Activated naive CD8-positive, alpha-beta T cell treated with anti-CD3 and anti-CD28 coated beads, Interleukin-2, amount 10 ng/mL, durations not matched to agents 7 days and 5 days (primary cell): ENCODE data around the gene USP46. TPM values are rescaled to one million over a fixed set of nuclear protein-coding genes. Genes with fewer than 3 reads are reported as not detected.

Experiments used
- ATAC-seq: fragments of 150-1000 bp; cut with Tn5 transposase; one replicate; pipeline ENCODE4 v1.10.0; 2021; ENCODE audit warnings: low read depth, moderate library complexity
- POLR2A ChIA-PET: fragments of 350-600 bp; sonication (Branson Sonifier 250); formaldehyde crosslinking; loops from one replicate; lab custom pipeline; 2021; ENCODE audit warnings: antibody characterized with exemption; lab: Charles Lee
- DNase-seq: peaks from one replicate; pipeline ENCODE4 v3.0.0; 2021
- H3K27ac Mint-ChIP-seq: one replicate; pipeline ENCODE4 v1.8.0; 2022; ENCODE audit warnings: mild to moderate bottlenecking, mixed read lengths
- H3K27me3 Mint-ChIP-seq: one replicate; pipeline ENCODE4 v1.8.0; 2022; ENCODE audit warnings: mild to moderate bottlenecking, moderate library complexity, mixed read lengths
- H3K36me3 Mint-ChIP-seq: one replicate; pipeline ENCODE4 v1.8.0; 2021; ENCODE audit warnings: mild to moderate bottlenecking, mixed read lengths
- H3K4me1 Mint-ChIP-seq: one replicate; pipeline ENCODE4 v1.8.0; 2021; ENCODE audit warnings: mixed read lengths
- H3K4me3 Mint-ChIP-seq: one replicate; pipeline ENCODE4 v1.8.0; 2022; ENCODE audit warnings: mild to moderate bottlenecking, moderate library complexity, mixed read lengths
- H3K9me3 Mint-ChIP-seq: one replicate; pipeline ENCODE4 v1.8.0; 2021; ENCODE audit warnings: mixed read lengths
- total RNA-seq, 2 experiments: library from RNA; stranded (reverse); gene quantifications; one replicate each; pipeline ENCODE4 v1.2.3, GENCODE V29; 2021

USP46 gene
- total RNA-seq = 1 to 10 TPM; 8.3 to 9.1 TPM

- Mint-ChIP-seq H3K4me1 (peaks cover 7% of the 10 kb centered on the region), H3K27me3 (peaks cover 9% of the 10 kb centered on the region), H3K36me3 (peaks cover 9% of the 10 kb centered on the region), H3K4me3 (peak within 1 kb of the TSS; percentile 80), H3K9me3 (no peaks in the 10 kb centered on the region), H3K27ac (peak within 1 kb of the TSS; percentile 67)
- ATAC-seq = peak; percentile 86
- peak; percentile 67 for DNase-seq
- POLR2A ChIA-PET = interaction anchor here (5.6 kb wide), 1 partner anchor 53 kb away, joined by 31 read pairs; no protein-coding TSS in a partner anchor
These were observed at the start of gene USP46 for GRCh38 chr4:52659001-52659721. TSS of gene USP46 (minus strand) at chr4:52659301. CDS start at chr4:52659150, 151 bp downstream.

- POLR2A ChIA-PET = interaction anchor here (0.8 kb wide), 1 partner anchor 8 kb away, joined by 4 read pairs; no protein-coding TSS in a partner anchor
- Mint-ChIP-seq H3K27ac (no peak overlapping the region), H3K9me3 (no peaks in the 10 kb centered on the region), H3K27me3 (peaks cover 21% of the 10 kb centered on the region), H3K4me1 (no peaks in the 10 kb centered on the region), H3K36me3 (no peaks in the 10 kb centered on the region), H3K4me3 (no peak overlapping the region)
- no peak for ATAC-seq
- DNase-seq = no peak
These were observed 45.6 kb upstream of the USP46 start for GRCh38 chr4:52704661-52705060.

GRCh38 chr4:52704133-52704532, 45.0 kb upstream of the USP46 start:
- ATAC-seq (no peak), DNase-seq (no peak)
- Mint-ChIP-seq H3K36me3 (no peaks in the 10 kb centered on the region), H3K4me3 (no peak overlapping the region), H3K27me3 (peaks cover 17% of the 10 kb centered on the region), H3K27ac (no peak overlapping the region), H3K9me3 (no peaks in the 10 kb centered on the region), H3K4me1 (no peaks in the 10 kb centered on the region)
- POLR2A ChIA-PET = interaction anchor here (0.8 kb wide), 1 partner anchor 9 kb away, joined by 4 read pairs; no protein-coding TSS in a partner anchor

- no peak overlapping the region for H3K4me3 Mint-ChIP-seq
- H3K36me3 Mint-ChIP-seq = no peaks in the 10 kb centered on the region
- no peak for ATAC-seq
- POLR2A ChIA-PET = no interaction called here
- no peak for DNase-seq
- no peak overlapping the region for H3K27ac Mint-ChIP-seq
- peaks cover 2% of the 10 kb centered on the region for H3K4me1 Mint-ChIP-seq
- H3K9me3 Mint-ChIP-seq = no peaks in the 10 kb centered on the region
- peaks cover 31% of the 10 kb centered on the region for H3K27me3 Mint-ChIP-seq
These were observed 42.1 kb upstream of the USP46 start for GRCh38 chr4:52701207-52701606.

- POLR2A ChIA-PET = interaction anchor here (0.5 kb wide), 1 partner anchor 11 kb away, joined by 3 read pairs; no protein-coding TSS in a partner anchor
- Mint-ChIP-seq H3K36me3 (peaks cover 8% of the 10 kb centered on the region), H3K9me3 (peaks cover 21% of the 10 kb centered on the region), H3K4me1 (peaks cover 2% of the 10 kb centered on the region), H3K27me3 (peaks cover 27% of the 10 kb centered on the region), H3K4me3 (no peak overlapping the region), H3K27ac (no peak overlapping the region)
- ATAC-seq (no peak), DNase-seq (no peak)
These were observed 35.8 kb upstream of the USP46 start for GRCh38 chr4:52694936-52695335.

GRCh38 chr4:52693492-52693891, 34.4 kb upstream of the USP46 start:
- peaks cover 27% of the 10 kb centered on the region for H3K27me3 Mint-ChIP-seq
- H3K4me3 Mint-ChIP-seq = no peak overlapping the region
- peaks cover 2% of the 10 kb centered on the region for H3K4me1 Mint-ChIP-seq
- DNase-seq (no peak), ATAC-seq (no peak)
- H3K27ac Mint-ChIP-seq = no peak overlapping the region
- peaks cover 8% of the 10 kb centered on the region for H3K36me3 Mint-ChIP-seq
- POLR2A ChIA-PET = no interaction called here
- H3K9me3 Mint-ChIP-seq = peaks cover 21% of the 10 kb centered on the region

- ATAC-seq (no peak), DNase-seq (no peak)
- H3K9me3 Mint-ChIP-seq = peaks cover 19% of the 10 kb centered on the region
- H3K36me3 Mint-ChIP-seq = peaks cover 8% of the 10 kb centered on the region
- H3K27ac Mint-ChIP-seq = no peak overlapping the region
- H3K4me1 Mint-ChIP-seq = peaks cover 3% of the 10 kb centered on the region
- POLR2A ChIA-PET = no interaction called here
- no peak overlapping the region for H3K4me3 Mint-ChIP-seq
- H3K27me3 Mint-ChIP-seq = peaks cover 21% of the 10 kb centered on the region
These were observed 30.0 kb upstream of the USP46 start for GRCh38 chr4:52689096-52689495.

- Mint-ChIP-seq H3K27ac (no peak overlapping the region), H3K9me3 (peaks cover 9% of the 10 kb centered on the region), H3K4me3 (no peak overlapping the region), H3K27me3 (peaks cover 18% of the 10 kb centered on the region), H3K4me1 (peaks cover 3% of the 10 kb centered on the region), H3K36me3 (no peaks in the 10 kb centered on the region)
- ATAC-seq (no peak), DNase-seq (no peak)
- POLR2A ChIA-PET = interaction anchor here (0.9 kb wide), 1 partner anchor 35 kb away, joined by 3 read pairs; no protein-coding TSS in a partner anchor
These were observed 28.6 kb upstream of the USP46 start for GRCh38 chr4:52687696-52688095.

- no peaks in the 10 kb centered on the region for H3K9me3 Mint-ChIP-seq
- POLR2A ChIA-PET = interaction anchor here (0.5 kb wide), 1 partner anchor 11 kb away, joined by 3 read pairs; no protein-coding TSS in a partner anchor
- H3K27me3 Mint-ChIP-seq = peaks cover 18% of the 10 kb centered on the region
- DNase-seq (no peak), ATAC-seq (no peak)
- H3K4me1 Mint-ChIP-seq = peaks cover 3% of the 10 kb centered on the region
- H3K27ac Mint-ChIP-seq = no peak overlapping the region
- no peaks in the 10 kb centered on the region for H3K36me3 Mint-ChIP-seq
- H3K4me3 Mint-ChIP-seq = no peak overlapping the region
These were observed 26.2 kb upstream of the USP46 start for GRCh38 chr4:52685316-52685715.

GRCh38 chr4:52684896-52685295, 25.8 kb upstream of the USP46 start:
- POLR2A ChIA-PET = no interaction called here
- H3K36me3 Mint-ChIP-seq = no peaks in the 10 kb centered on the region
- H3K4me1 Mint-ChIP-seq = peaks cover 3% of the 10 kb centered on the region

GRCh38 chr4:52680381-52680780, 21.3 kb upstream of the USP46 start:
- H3K36me3 Mint-ChIP-seq = no peaks in the 10 kb centered on the region
- H3K27me3 Mint-ChIP-seq = peaks cover 15% of the 10 kb centered on the region
- H3K4me1 Mint-ChIP-seq = peaks cover 3% of the 10 kb centered on the region
- ATAC-seq = no peak
- no peak overlapping the region for H3K4me3 Mint-ChIP-seq
- no peak for DNase-seq
- H3K27ac Mint-ChIP-seq = no peak overlapping the region
- POLR2A ChIA-PET = no interaction called here
- no peaks in the 10 kb centered on the region for H3K9me3 Mint-ChIP-seq

More at GRCh38 chr4:52684896-52685295, 25.8 kb upstream of the USP46 start:
- ATAC-seq (no peak), DNase-seq (no peak)
- Mint-ChIP-seq H3K27ac (no peak overlapping the region), H3K4me3 (no peak overlapping the region), H3K27me3 (peaks cover 18% of the 10 kb centered on the region), H3K9me3 (no peaks in the 10 kb centered on the region)

- no peak for DNase-seq
- peaks cover 3% of the 10 kb centered on the region for H3K27me3 Mint-ChIP-seq
- POLR2A ChIA-PET = no interaction called here
- no peaks in the 10 kb centered on the region for H3K9me3 Mint-ChIP-seq
- H3K4me1 Mint-ChIP-seq = no peaks in the 10 kb centered on the region
- no peak overlapping the region for H3K27ac Mint-ChIP-seq
- no peak for ATAC-seq
- H3K36me3 Mint-ChIP-seq = no peaks in the 10 kb centered on the region
- H3K4me3 Mint-ChIP-seq = no peak overlapping the region
These were observed 17.4 kb upstream of the USP46 start for GRCh38 chr4:52676536-52676935.

- Mint-ChIP-seq H3K27me3 (peaks cover 9% of the 10 kb centered on the region), H3K9me3 (no peaks in the 10 kb centered on the region), H3K27ac (no peak overlapping the region), H3K36me3 (no peaks in the 10 kb centered on the region), H3K4me1 (no peaks in the 10 kb centered on the region), H3K4me3 (no peak overlapping the region)
- DNase-seq = no peak
- ATAC-seq = no peak
- POLR2A ChIA-PET = no interaction called here
These were observed 16.0 kb upstream of the USP46 start for GRCh38 chr4:52675111-52675510.

GRCh38 chr4:52670739-52671138, 11.6 kb upstream of the USP46 start:
- Mint-ChIP-seq H3K27me3 (peaks cover 13% of the 10 kb centered on the region), H3K27ac (no peak overlapping the region), H3K4me1 (no peaks in the 10 kb centered on the region), H3K9me3 (no peaks in the 10 kb centered on the region), H3K36me3 (no peaks in the 10 kb centered on the region), H3K4me3 (no peak overlapping the region)
- no peak for DNase-seq
- POLR2A ChIA-PET = no interaction called here
- ATAC-seq = no peak
